ENCODE results near the gene TGFB2.

The TGFB2 gene

DNA sequence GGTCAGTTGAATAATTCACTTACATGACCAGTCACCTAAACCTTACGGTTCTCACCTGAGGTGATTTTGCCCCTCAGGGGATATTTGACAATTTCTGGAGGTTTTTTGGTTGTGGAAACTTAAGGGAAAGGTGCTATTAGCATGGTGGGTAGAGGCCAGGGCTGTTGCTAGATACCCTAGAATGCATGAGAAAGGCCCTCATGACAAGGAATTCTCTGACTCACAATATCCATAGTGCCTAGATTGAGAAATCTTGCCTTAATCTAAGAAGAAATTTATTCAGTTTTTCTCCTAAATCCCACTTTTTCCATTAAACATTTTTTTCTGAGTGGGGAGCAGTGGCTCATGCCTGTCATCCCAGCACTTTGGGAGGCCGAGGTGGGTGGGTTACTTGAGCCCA lies 119.7 kb downstream of the TGFB2 start:
- CTCF ChIA-PET = no interaction called here
- POLR2A ChIA-PET = no interaction called here
- H3K4me3 ChIP-seq (ENCODE audit: low read depth, low read length) = no peak overlapping the region
- no peak for DNase-seq (ENCODE audit: low read depth, low spot score)
- TF ChIP-seq CTCF (IDR thresholded peaks at IDR 0.05; ENCODE audit: insufficient read depth, low read length, missing control alignments) = no peak

GRCh38 chr1:218466341-218467010 lies 121.3 kb downstream of the TGFB2 start:
- H3K4me3 ChIP-seq (ENCODE audit: low read depth, low read length) = no peak overlapping the region
- no peak for TF ChIP-seq CTCF (IDR thresholded peaks at IDR 0.05; ENCODE audit: insufficient read depth, low read length, missing control alignments)
- POLR2A ChIA-PET = interaction anchor here (0.7 to 1.5 kb wide), 3 partner anchors 9 to 121 kb away, joined by 3 to 6 read pairs (median 5); partner anchors contain the start of gene TGFB2
- CTCF ChIA-PET = no interaction called here
- no peak for DNase-seq (ENCODE audit: low read depth, low spot score)

DNA sequence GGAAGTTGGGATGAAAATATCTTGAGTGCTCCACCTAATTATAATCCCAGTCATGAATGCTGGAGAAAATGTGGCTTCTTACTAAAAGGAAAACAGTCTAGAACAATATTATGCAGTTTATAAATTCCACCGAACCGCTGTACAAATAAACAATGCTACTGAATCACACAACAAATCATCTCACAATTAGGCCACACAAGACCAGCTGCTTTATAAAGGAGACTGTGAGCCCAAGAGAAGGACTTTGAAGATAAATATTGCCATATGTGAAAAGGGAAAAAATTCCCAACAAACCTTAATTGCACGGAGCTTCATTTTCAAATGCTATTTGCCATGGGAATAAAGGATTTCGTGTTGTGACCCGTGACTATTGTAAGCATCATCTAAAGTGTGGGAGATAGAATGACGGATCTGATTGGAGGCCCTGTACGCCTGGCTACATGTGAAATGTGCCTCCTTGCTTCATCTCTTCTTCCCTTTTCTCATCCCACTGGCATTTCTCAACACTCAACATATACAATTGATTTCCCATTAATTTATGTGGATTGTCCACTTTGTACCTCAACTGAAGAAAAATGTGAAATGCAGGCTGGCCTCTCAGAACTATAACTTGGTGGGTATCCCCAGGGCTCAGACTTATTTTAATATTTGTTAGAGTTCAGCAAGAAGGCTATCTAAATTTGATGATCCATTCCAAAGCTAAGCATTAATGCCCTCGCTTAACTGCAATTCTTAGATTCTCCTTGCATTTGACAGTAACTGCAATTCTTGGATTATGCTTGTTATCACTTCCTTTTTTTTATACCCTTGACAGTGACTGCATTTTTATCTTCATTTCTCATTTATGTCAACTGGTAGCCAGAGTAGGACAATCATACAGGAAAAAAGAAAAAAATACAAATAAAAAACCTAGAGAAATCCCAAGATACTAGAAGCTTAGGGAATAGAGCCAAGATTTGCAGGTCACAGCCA lies 122.3 kb downstream of the TGFB2 start:
- H3K4me3 ChIP-seq (ENCODE audit: low read depth, low read length) = no peak overlapping the region
- ChIA-PET POLR2A (interaction anchor here (0.7 to 1.5 kb wide), 3 partner anchors 8 to 122 kb away, joined by 3 to 6 read pairs (median 5); partner anchors contain the start of gene TGFB2), CTCF (no interaction called here)
- no peak for TF ChIP-seq CTCF (IDR thresholded peaks at IDR 0.05; ENCODE audit: insufficient read depth, low read length, missing control alignments)
- DNase-seq (ENCODE audit: low read depth, low spot score) = peak; percentile 74

GRCh38 chr1:218468711-218469110 lies 123.6 kb downstream of the TGFB2 start:
- POLR2A ChIA-PET = no interaction called here
- no peak for TF ChIP-seq CTCF (IDR thresholded peaks at IDR 0.05; ENCODE audit: insufficient read depth, low read length, missing control alignments)
- CTCF ChIA-PET = interaction anchor here (1.1 kb wide), 1 partner anchor 98 kb away, joined by 3 read pairs; no protein-coding TSS in a partner anchor
- no peak overlapping the region for H3K4me3 ChIP-seq (ENCODE audit: low read depth, low read length)
- DNase-seq (ENCODE audit: low read depth, low spot score) = no peak

- POLR2A ChIA-PET = no interaction called here
- DNase-seq (ENCODE audit: low read depth, low spot score) = no peak
- CTCF ChIA-PET = no interaction called here
- no peak for TF ChIP-seq CTCF (IDR thresholded peaks at IDR 0.05; ENCODE audit: insufficient read depth, low read length, missing control alignments)
- no peak overlapping the region for H3K4me3 ChIP-seq (ENCODE audit: low read depth, low read length)
Measured at GRCh38 chr1:218472885-218473284, 127.7 kb downstream of the TGFB2 start.

DNA sequence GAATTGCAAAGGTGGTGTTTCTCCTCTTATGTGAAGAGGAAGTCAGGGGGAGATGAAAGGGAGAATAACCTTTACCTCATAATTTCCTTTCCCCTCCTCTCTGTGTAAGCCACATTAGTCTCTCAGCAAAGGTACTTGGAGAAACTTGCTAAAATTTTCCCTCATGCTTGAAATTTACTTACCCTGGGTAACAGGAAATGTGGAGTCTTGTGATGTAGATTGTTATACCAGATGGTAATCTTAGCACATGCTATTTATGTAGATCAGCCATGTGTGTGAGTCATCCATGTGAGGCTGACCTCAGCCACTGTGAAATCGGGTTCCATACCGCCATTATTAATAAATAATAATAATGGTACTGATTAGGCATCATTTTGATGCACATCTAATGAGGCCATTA lies 128.4 kb downstream of the TGFB2 start:
- TF ChIP-seq CTCF (IDR thresholded peaks at IDR 0.05; ENCODE audit: insufficient read depth, low read length, missing control alignments) = no peak
- POLR2A ChIA-PET = no interaction called here
- no peak for DNase-seq (ENCODE audit: low read depth, low spot score)
- CTCF ChIA-PET = interaction anchor here (1.3 kb wide), 1 partner anchor 11 kb away, joined by 3 read pairs; no protein-coding TSS in a partner anchor
- no peak overlapping the region for H3K4me3 ChIP-seq (ENCODE audit: low read depth, low read length)
